CD4-positive, alpha-beta T cell treated with Interleukin-6 for 4 hours (primary cell): ENCODE data around the gene DBN1.
"Not testable (repeated sequence)": the region's sequence is repeated elsewhere in the genome, so short reads cannot be mapped to it uniquely, and the experiment has no call there.

Source experiments
- DNase-seq: peaks from one replicate; pipeline ENCODE4 v3.0.0-alpha.2; 2020; ENCODE audit warnings: mixed read lengths

DBN1 gene

GRCh38 chr5:177490992-177491391 is 17.6 kb upstream of the DBN1 start:
- DNase-seq = no peak

DNA sequence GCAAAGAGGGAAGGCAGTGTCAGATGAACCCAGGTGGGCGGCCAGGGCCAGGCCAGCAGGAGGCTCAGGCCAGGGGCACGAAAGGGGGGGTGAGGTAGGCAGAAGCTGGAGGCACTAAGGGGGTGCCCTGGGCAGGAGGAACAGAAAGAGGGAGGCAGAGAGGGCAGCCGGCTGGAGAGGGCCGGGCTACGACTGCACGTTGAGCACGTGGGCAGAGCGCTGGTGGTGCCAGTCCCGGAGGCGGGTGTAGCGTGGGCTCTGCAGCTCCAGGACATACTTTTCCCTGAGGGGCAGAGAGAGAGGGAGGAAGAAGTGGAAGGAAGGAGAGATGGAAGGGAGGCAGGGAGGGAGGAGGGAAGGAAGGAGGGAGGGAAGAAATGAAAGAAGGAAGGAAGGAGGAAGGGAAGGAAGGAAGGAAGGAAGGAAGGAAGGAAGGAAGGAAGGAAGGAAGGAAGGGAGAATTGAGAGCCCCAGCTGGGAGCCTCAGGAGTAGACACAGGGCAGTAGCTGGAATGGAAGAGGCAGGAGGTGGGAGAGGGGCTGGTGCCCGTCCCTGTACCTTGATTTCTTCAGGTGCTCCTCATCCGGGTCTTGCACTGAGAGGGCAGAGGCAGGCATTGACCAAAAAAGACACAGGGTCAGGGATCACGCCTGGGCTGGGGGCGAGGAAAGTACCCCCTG is 17.0 kb upstream of the DBN1 start:
- no peak for DNase-seq

DNA sequence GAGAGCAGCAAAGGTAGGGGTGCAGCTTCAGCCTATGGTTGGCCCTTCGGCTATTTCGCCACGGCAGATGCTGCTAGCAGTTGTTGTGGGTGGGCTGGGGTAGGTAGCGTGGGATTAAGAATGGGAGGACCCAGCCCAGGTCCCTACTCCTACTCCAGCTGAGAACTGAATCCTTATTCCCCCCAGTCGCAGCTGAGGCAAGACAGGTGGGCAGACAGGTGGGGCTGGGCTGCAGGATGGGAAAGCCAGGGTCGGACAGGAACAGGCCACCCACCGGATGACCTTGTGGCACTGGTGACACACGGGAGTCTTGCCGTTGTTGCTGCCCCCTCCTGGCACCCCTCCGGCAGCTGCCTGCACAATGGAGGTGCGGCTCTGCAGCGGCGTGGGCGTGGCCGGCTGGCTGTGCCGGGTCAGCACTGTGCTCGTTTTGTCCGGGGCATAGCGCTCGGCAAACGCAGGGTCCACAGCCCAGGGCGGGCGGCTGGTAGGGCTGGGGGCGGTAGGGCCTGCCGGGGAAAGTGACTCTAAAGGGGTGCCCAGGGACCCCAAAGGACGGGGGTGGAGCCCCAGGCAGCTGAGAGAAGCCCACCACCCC is 15.8 kb upstream of the DBN1 start:
- no peak for DNase-seq

DNA sequence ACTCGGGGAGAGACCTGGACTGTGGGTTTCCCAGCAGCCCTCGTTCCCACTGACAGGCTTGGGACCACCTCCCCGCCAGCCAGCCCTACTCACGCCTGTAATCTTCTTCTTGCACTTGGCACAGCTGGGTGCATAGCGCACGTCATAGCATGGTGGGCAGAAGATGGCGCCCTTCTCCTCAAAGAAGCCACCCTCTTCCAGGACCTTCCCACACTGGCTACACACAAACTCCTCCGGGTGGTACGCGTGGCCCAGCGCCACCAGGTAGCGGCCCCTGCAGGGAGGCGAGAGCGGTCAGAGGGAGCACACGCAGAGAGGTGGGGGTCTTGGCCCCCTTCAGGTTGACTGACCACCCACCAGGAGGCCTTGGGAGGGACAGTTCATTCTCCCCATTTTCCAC is 14.5 kb upstream of the DBN1 start:
- DNase-seq = no peak

DNA sequence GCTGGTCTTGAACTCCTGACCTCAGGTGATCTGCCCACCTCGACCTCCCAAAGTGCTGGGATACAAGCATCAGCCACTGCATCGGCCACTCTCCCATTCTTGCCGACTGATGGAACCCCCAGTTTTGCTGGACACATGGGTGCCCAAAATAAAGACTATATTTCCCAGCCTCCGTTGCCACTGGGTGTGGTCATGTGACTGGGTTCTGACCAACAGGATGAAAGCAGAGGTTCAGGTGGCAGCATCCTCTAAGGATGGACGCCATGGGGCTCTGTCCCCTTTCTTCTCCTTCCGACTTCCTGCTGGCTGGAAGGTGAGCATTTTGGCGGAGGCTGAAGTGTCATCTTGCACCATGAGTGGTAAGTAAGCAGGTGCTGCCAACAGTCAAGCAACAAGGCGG is 13.7 kb upstream of the DBN1 start:
- no peak for DNase-seq

DNA sequence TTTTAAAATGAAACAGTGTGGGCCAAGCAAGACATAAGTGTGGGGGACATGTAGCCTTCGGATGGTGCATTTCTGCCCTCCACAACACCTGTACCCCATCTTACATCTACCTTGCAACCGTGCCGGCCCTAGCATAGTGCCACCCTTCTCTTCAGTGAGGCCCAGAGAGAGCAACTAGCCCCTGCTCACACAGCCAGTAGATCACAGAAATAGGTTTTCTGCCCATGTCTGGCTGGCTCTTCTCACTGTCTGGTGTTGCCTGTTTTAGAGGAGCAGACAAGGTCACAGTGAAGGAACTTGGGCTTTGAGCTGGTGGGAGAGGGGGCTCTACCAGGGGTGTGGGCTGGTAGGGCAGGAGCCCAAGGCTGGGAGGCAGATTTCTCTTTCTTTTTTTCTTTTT is 12.8 kb upstream of the DBN1 start:
- no peak for DNase-seq

DNA sequence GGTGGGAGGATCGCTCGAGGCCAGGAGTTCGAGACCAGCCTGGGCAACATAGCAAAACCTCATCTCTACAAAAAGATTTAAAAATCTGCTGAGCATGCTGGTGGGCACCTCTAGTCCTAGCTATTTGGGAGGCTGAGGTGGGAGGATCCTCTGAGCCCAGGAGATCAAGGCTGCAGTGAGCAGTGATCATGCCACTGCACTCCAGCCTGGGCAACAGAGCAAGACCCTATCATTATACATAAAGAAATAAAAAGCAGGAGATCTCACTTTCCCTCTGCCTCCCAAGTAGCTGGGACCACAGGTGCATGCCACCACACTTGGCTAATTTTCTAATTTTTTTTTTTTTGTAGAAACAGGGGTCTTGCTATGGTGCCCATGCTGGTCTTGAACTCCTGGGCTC is 12.3 kb upstream of the DBN1 start:
- not testable (repeated sequence) for DNase-seq

GRCh38 chr5:177484902-177485549 is 11.6 kb upstream of the DBN1 start:
- DNase-seq = no peak

DNA sequence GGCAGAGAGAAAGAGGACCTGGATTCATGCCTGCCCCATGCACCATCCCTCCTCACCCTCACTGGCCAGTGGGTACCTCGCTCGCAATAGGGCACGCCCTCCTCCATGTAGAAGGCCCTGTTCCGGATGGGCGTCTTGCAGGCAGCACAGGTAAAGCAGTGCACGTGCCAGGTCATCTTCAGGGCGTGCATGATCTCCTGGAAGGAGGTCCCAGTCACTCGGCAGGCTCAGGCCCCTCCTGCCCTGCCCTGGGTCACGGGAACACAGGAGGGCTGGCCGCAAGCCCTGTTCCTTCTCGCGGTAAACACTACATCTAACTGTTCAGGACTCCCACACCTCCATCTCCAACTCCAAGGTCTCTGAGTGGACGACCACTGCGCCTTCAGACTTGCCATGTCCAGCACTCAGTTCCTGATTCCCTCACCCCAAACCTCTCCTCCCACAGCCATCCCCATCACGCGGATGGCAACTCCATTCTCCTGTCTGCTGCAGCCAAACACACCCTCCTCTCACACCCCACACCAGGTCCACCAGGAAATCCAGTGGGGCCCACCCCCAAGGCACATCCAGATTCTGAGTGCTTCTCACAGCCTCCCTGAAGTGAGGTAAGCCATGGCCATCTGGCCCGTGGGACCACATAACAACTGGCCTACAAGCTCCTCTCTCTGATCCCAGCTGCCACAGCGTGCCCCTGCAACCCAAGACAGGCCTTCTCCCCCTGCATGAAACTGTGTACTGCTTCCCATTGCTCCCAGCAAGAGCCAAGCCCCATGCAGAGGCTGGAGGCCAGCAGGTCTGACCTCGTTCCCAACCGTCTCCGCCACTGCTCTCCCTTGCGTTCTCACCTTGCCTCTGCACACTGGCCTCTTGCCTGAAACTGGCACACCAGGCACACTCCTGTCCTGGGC is 10.8 kb upstream of the DBN1 start:
- no peak for DNase-seq

DNA sequence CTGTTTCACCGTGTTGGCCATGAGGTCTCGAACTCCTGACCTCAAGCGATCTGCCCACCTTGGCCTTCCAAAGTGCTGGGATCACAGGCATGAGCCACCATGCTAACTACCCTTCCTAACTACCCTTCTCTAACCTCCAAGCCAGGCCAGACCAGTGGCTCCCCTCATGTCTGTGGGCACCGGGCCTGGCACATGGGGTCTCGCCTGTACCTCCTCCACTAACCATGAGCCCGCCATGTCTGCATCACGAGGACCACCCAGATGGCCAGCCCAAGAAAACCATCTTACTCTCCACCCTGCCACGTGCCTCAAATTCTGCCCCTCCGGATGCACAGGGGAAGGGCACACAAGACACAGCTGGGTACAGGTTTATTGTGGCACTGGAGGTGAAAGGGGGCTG is 9.6 kb upstream of the DBN1 start:
- no peak for DNase-seq

DNA sequence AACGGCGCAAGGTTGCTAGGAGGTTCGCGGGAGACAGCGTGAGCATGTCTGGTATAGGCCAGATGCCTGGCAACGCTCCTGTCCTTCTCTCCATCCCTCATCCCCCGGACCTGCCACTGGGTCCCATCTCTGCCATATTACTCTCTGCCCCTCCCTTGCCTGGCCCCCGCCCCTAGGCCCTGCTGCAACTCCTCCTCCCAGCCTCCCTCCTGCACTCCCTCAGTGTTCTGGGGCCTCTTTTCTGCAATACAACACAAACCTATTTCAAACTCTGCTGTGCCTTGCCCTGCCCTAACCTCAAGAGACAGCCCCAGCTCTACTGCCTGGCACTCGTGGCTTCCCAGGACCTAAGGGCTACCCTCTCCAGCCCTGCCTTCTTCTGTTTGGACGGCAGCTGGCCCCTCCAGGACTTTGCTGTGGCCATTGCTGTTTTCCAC is 8.9 kb upstream of the DBN1 start:
- DNase-seq = no peak

GRCh38 chr5:177479774-177480173 is 6.3 kb upstream of the DBN1 start:
- no peak for DNase-seq

DNA sequence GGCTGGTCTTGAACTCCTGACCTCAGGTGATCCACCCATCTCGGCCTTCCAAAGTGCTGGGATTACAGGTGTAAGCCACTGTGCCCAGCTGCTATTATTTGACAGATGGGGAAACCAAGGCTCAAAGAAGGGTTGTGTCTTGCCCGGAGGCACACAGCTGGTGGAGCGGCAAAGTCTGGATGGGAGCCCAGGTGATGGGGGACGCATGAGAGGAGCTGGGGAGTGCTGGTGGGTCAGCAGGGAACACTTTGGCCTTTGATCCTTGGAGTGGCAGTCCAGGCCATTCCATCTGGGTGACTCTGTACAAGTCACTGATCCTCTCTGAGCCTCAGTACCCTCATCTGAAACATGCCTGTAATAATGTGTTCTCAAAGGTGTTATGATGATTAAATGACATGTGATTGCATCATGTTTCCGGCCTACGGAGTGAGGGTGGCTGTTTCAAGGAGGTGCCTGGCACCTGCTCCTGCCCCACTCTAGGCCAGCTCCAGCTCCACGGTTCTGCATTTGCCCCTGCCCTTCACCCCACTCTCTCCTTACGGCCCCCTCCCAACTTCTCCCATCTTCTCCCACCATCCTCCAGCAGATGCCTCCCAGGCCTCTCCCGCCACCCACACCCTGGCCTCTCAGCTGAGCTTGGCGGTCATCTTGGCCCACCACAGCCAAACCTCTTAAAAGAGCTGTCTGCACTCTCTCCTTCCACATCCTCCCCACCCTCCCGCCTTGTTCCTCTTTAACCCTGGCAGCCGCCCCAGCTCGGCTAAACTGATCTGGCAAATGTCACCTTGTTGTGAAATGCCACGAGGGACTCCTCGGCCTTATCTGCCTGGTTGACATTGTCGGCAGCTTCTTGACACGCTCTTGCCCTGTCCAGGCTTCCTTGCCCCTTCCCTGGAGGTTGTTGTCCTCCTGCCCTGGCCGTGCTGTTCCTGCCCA is 5.5 kb upstream of the DBN1 start:
- peak; percentile 50 for DNase-seq

GRCh38 chr5:177477701-177478477 is 4.5 kb upstream of the DBN1 start:
- DNase-seq = no peak

DNA sequence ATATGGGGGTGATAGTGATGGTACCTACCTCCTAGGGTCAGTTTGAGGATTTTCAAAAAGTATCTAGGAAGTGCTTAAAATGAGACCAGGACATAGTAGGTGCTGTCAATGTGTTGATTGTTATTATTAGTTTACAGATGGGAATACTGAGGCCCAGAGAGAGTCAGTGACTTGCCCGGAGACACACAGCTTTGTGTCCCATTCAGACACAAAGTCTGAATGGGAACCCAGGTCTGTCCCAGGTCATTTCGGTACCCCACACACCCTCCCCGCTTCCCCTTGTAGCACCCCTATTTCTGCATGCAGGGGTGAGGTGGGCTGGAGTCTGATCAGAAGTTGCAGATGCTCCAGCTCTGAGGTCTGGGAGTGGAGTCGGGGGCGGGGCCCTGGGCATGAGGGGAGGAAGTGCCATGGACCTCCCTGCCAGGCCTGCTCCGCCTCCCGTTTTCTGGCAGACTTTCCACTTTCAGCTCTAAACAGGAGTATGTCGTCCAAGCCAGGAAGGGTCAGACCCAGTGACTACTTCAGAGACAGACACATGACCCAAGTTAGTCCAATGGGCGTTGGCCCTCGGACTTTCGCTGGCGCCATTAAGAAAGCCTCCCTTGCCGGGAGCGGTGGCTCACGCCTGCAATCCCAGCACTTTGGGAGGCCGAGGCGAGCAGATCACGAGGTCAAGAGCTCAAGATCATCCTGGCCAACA is 3.2 kb upstream of the DBN1 start:
- DNase-seq = no peak

DNA sequence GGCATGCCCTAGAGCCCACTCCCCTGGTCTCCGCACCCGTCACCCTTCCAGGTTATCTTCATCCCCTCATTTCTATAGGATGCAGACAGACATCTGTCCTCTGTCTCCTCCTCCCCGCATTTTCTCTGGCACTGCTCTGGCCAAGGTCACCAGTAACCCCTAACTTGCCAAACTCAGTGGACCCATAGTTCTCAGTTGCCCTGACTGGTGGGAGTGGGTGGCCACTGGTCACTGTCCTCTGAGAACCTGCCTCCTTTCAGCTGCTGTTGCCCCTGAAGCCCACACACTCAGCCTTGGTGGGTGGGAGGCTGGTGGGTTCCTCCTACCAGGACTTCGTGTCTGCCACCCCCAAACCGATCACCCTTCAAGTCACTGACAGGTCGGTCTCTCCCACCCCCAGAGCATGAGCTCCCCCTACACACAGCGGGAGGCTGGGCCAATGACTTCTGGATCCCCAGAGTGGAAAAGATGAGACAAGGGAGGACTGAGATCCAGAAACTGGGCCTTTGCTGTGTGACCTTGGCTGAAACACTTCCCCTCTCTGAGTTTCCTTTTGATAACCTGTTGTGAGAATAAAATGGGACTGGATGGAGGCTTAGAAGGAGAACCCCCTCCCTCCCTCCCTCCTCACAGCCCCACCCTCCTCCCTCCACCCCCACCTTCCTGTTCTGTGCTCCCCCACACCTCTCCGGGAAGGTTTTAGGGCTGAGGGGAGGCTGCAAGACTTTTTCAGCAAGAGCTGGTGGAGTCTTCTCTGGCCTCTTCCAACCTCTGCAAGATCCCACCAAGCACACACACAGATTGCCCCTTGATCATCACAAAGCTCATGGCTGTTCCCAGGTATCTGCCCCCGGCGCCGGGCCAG is 2.4 kb upstream of the DBN1 start:
- no peak for DNase-seq

GRCh38 chr5:177474846-177475562 is 1.6 kb upstream of the DBN1 start:
- DNase-seq = no peak

DNA sequence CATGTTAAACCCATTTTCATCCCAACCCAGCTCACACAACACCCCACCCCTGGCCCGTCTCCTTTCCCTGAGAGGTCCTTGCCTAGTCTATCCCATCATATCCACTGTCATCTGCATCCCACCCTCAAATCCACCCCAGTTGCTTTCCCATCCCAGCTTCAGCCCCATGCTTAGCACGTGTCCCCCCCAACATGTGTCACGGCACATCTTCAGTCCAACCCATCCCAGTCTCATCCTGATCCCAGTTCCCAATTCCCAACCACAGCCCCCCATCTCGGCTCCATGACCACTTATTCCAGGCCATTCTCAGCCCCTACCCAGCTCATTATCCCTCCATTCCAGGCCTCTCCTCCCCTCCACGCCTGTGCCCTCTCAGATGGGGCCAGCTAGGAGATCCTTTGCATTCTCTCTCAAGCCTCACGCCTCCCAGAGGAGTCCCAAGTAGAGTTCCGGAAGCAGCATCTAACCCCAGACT is 605 bp upstream of the DBN1 start:
- DNase-seq = no peak
